B cell (primary cell): ENCODE results near the gene LIN7B.

ENCODE experiments used
- CTCF ChIP-seq: fragments of 200-600 bp; IDR thresholded peaks from one replicate; pipeline ENCODE4 v1.8.0; 2022; ENCODE audit warnings: antibody characterized with exemption, mild to moderate bottlenecking
- EZH2 ChIP-seq: IDR thresholded peaks from 2 replicates; pipeline ENCODE4 v1.6.1; 2012; ENCODE audit warnings: borderline replicate concordance, low read depth, mild to moderate bottlenecking, moderate library complexity, low read length; ENCODE audit not compliant: insufficient read depth, poor library complexity, severe bottlenecking

- no peak for TF ChIP-seq CTCF
- no peak for TF ChIP-seq EZH2
These were observed 42.2 kb upstream of the LIN7B start for GRCh38 chr19:49071860-49072547.
